Ramos (cell line): ENCODE measurements around the gene HBA1.
"Not testable (repeated sequence)": the region's sequence is repeated elsewhere in the genome, so short reads cannot be mapped to it uniquely, and the experiment has no call there.

Source experiments
- in situ Hi-C: fragments of 300-500 bp; cut with MboI; formaldehyde crosslinking; loops from one replicate; pipeline ENCODE4 v1.14.3; 2022; ENCODE audit warnings: low sequenced_read_pairs; ENCODE audit not compliant: unreplicated experiment

HBA1 gene

GRCh38 chr16:176477-177382 is at the start of gene HBA1:
TSS of gene HBA1 (plus strand) at chr16:176680. CDS start at chr16:176717, 37 bp downstream.
- in situ Hi-C loops: not testable (repeated sequence)

GRCh38 chr16:129075-129474 is 47.4 kb upstream of the HBA1 start:
- in situ Hi-C loops: no loop called here

- in situ Hi-C loops: no loop called here
These were observed 45.8 kb upstream of the HBA1 start for GRCh38 chr16:130533-131173.

GRCh38 chr16:132120-132519 is 44.4 kb upstream of the HBA1 start:
- in situ Hi-C loops: no loop called here

- in situ Hi-C loops: no loop called here
These were observed 42.8 kb upstream of the HBA1 start for GRCh38 chr16:133716-134115.

- in situ Hi-C loops: no loop called here
These were observed 38.4 kb upstream of the HBA1 start for GRCh38 chr16:138049-138417.

GRCh38 chr16:140175-140857 is 36.2 kb upstream of the HBA1 start:
- in situ Hi-C loops: no loop called here

- in situ Hi-C loops: no loop called here
These were observed 34.0 kb upstream of the HBA1 start for GRCh38 chr16:142405-142967.

- in situ Hi-C loops: no loop called here
These were observed 33.4 kb upstream of the HBA1 start for GRCh38 chr16:143047-143446.

GRCh38 chr16:143456-143855 is 33.0 kb upstream of the HBA1 start:
- in situ Hi-C loops: no loop called here

GRCh38 chr16:144797-145252 is 31.7 kb upstream of the HBA1 start:
- in situ Hi-C loops: no loop called here

GRCh38 chr16:146646-147045 is 29.8 kb upstream of the HBA1 start:
- in situ Hi-C loops: no loop called here

- in situ Hi-C loops: no loop called here
These were observed 27.3 kb upstream of the HBA1 start for GRCh38 chr16:149024-149660.

GRCh38 chr16:152141-153128 is 24.0 kb upstream of the HBA1 start, which contains the start of gene HBZ:
TSS of gene HBZ (plus strand) at chr16:152644. CDS start at chr16:152910, 266 bp downstream.
- in situ Hi-C loops: no loop called here

GRCh38 chr16:153129-153521 is 23.4 kb upstream of the HBA1 start:
- in situ Hi-C loops: not testable (repeated sequence)

- in situ Hi-C loops: not testable (repeated sequence)
These were observed 22.8 kb upstream of the HBA1 start for GRCh38 chr16:153550-154216.

GRCh38 chr16:154217-155030 is 22.1 kb upstream of the HBA1 start:
- in situ Hi-C loops: no loop called here

GRCh38 chr16:155031-155398 is 21.5 kb upstream of the HBA1 start:
- in situ Hi-C loops: no loop called here
